GM18861 (cell line): ENCODE data around the gene FASTKD2.
"Not testable (repeated sequence)": the region's sequence is repeated elsewhere in the genome, so short reads cannot be mapped to it uniquely, and the experiment has no call there.

Experiments
- ATAC-seq: cut with Tn5 transposase; IDR thresholded peaks from one replicate; pipeline ENCODE4 v1.9.1; 2021; ENCODE audit not compliant: unreplicated experiment

The FASTKD2 gene

GRCh38 chr2:206790311-206790935 is 25.0 kb downstream of the FASTKD2 start:
- ATAC-seq: no peak

- ATAC-seq: no peak
Measured at GRCh38 chr2:206792645-206793044, 27.2 kb downstream of the FASTKD2 start.

GRCh38 chr2:206797376-206797775 is 32.0 kb downstream of the FASTKD2 start:
- ATAC-seq: no peak

DNA sequence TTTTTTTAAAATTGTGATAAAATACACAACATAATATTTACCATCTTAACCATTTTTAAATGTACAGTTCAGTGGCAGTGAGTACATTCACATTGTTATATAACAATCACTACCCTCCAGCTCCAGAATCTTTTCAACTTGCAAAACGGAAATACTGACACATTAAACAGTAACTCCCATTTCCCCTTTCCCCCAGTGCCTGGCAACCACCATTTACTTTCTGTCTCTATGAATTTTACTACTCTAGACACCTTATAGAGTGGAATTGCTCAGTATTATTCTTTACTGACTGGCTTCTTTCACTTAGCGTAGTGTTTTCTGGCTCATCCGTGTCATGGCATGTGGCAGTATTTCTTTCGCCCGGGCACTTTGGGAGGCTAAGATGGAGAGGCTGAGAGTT is 32.6 kb downstream of the FASTKD2 start:
- ATAC-seq: no peak

GRCh38 chr2:206799083-206799482 is 33.7 kb downstream of the FASTKD2 start:
- no peak for ATAC-seq

GRCh38 chr2:206800506-206801417 is 35.4 kb downstream of the FASTKD2 start:
- no peak for ATAC-seq

GRCh38 chr2:206801418-206802189 is 36.2 kb downstream of the FASTKD2 start:
- no peak for ATAC-seq

GRCh38 chr2:206802654-206803514 is 37.5 kb downstream of the FASTKD2 start:
- no peak for ATAC-seq

GRCh38 chr2:206804326-206804725 is 38.9 kb downstream of the FASTKD2 start:
- ATAC-seq: no peak

GRCh38 chr2:206805887-206806607 is 40.6 kb downstream of the FASTKD2 start:
- ATAC-seq: no peak

DNA sequence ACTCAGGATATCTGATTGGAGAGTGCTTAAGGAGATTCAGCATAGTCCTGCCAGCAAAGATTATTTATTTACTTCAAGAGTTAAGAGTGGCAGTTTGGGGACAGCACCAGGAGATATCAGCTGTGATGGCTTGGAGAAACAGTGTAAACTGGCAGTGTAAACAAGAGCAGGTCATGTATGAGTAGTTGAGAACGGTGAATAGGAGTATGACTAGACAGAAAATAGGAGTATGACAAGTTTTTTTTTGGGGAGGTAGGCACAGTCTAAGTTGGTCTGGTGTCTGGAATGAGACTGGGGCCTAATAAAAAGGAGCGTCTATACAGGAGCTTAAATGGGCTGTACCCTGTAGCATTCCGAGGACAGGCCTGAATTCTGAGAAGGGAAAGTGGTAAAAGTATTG is 42.2 kb downstream of the FASTKD2 start:
- not testable (repeated sequence) for ATAC-seq

DNA sequence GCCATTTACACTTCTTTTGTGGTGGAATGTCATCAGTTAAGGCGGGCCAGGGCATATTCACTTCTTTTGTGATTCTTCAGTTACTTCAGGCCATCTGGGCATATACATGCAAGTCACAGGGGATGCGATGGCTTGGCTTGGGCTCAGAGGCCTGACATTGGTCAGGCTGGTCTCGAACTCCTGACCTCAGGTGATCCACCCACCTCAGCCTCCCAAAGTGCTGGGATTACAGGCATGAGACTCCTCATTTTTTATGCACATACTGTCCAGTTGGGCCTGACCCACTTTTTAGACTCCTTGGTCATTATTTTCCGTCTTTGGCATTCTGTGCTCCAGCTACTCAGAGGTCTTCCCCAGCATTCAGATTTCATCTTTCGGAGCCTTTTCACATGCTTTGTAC is 47.1 kb downstream of the FASTKD2 start:
- not testable (repeated sequence) for ATAC-seq

DNA sequence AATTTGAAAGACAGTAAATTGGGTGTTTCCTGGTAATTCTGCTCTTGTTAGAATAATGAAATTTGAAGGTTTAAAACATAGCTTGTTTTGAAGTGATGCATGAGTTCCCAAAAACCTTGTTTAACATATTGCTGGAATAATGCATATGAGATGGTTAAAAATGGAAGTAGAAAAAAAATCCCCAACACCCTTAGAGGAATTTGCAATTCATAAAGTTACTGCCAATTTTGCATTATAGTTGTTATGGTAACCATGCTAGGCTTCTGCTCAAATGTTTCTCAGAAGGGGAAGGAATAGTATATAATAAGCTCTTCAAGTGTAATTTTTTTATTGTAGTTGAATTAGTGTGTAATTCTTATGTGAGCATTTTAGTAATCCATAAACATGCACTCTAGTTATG is 49.1 kb downstream of the FASTKD2 start:
- no peak for ATAC-seq

DNA sequence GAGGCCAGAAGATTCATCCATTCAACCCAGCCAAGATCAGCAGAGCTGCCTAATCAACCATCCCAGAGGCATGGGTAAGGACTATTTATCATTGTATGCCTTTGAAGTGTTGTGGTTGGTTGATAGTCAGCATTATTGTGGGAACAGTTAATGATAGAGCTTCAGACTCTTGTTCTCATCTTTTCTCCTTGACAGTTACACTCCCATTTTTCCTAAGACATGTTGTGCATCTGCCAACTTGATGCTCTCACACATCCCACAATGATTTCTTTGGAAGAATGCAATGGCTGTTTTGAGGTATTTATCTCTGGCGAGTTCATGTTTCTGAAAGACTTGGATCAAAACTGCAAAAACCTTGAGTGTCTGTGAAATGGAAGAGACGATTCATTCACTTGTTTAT is 55.4 kb downstream of the FASTKD2 start:
- no peak for ATAC-seq

DNA sequence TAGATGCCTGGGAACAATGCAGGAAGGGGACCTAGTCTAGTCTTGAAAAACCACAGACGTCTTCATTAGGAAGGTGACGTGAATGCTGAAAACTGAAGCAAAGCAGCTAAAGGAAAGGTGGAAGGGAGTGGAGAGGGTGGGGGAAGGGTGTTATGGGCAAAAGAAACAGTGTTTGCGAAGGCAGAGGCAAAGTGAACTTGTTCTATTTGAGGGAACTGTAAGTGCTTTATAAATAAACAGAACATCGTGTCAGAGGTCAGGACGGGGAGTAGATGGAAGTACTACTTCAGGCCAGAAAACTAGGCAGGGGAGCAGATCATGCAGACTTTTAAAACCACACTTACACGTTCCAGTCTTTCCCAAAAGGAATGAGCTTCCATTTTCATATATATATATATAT is 57.8 kb downstream of the FASTKD2 start:
- no peak for ATAC-seq

DNA sequence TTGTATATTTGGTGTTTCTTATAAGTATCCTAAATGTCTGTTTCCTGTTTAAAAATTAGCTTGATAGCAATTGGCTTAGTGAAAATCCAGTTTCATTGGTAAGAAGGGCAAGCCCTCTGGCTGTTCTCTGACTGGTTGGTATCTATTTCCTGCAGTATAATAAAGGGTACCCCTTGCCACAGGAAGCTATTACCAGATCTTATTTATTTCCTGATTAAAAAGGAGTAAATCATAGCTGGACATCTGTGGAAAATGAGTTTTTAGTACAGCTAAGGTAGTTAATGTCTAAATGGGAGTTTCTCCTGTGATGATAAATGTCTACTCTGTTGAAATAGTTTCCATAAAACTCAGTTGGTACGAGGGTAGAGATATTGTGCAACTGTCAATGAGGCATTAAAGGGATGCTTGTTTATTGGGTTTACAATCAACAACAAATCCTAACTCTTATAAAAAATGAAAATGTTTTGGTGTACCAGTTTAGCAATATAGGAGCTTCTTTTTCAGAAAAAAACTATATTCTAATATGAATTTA is 58.7 kb downstream of the FASTKD2 start:
- ATAC-seq: no peak

- ATAC-seq: no peak
Measured at GRCh38 chr2:206824993-206825392, 59.6 kb downstream of the FASTKD2 start.

DNA sequence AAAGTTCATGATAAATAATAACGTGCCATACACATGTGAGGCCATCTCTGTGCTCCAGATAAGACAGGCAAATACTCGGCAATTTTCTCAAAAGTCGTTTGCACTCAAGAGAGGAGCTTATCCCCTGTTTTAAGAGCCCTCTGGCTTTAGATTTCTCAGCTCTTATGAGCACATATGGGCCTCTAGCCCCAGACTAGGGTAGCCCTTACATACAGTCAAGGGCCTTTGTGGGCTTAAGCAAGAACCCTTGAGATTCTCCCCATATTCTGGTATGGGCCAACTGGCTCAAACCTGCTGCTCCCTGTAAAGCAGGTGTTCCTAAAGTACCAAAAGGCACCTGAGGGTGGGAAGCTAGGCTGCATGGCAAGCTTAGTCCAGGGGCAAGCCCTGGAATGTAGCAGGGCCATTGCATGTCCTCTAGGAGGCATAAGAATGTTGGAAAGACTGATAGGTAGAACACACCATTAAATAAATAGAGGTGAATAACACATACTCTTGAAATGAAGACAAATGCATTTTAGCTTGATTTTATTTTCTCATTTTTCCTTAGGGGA is 66.1 kb downstream of the FASTKD2 start:
- ATAC-seq: no peak

- ATAC-seq: no peak
Measured at GRCh38 chr2:206832873-206833272, 67.5 kb downstream of the FASTKD2 start.
